Ascending aorta (tissue), 2 donors: ENCODE data around the gene OGFR. TPM values are rescaled to one million over a fixed set of nuclear protein-coding genes. Genes with fewer than 3 reads are reported as not detected.

ENCODE experiments used
- DNase-seq, 2 donors: peaks; one replicate each; pipeline ENCODE4 v3.0.0-alpha.2; 2019; ENCODE audit warnings: low spot score in 2 of 2
- H3K27ac ChIP-seq, 2 donors: fragments of 200-600 bp; sonication (generic); one replicate each; pipeline ENCODE4 v1.5.1; 2016 to 2017; ENCODE audit warnings: mild to moderate bottlenecking in 1 of 2
- H3K27me3 ChIP-seq: fragments of 200-600 bp; sonication (generic); one replicate; pipeline ENCODE4 v1.5.1; 2017
- H3K36me3 ChIP-seq, 2 donors: fragments of 200-600 bp; sonication (generic); one replicate each; pipeline ENCODE4 v1.5.1; 2016
- H3K4me1 ChIP-seq, 2 donors: fragments of 200-600 bp; sonication (generic); one replicate each; pipeline ENCODE4 v1.5.1; 2016 to 2017; ENCODE audit warnings: mild to moderate bottlenecking in 1 of 2
- H3K4me3 ChIP-seq, 2 donors: fragments of 200-600 bp; sonication (generic); one replicate each; pipeline ENCODE4 v1.5.1; 2016 to 2017; ENCODE audit warnings: mild to moderate bottlenecking in 1 of 2
- H3K9me3 ChIP-seq, 2 donors: fragments of 200-600 bp; sonication (generic); one replicate each; pipeline ENCODE4 v1.5.1; 2016
- CTCF ChIP-seq, 3 experiments: fragments of 200-600 bp in 2 of 3; fragments of 450-650 bp in 1 of 3; sonication (generic) in 2 of 3; IDR thresholded peaks; one replicate each; pipeline ENCODE4 v1.5.1; 2016 to 2019; ENCODE audit warnings: antibody characterized with exemption in 3 of 3, mild to moderate bottlenecking in 1 of 3, moderate library complexity in 1 of 3
- intact Hi-C: fragments of 100-400 bp; cut with DNase I; formaldehyde crosslinking; loops from one replicate; pipeline ENCODE4 v1.15.1; 2023
- total RNA-seq: library from RNA; depleted of rRNA; stranded (reverse); fragments of >200 nt; gene quantifications from one replicate; pipeline ENCODE4 v1.1.0, GENCODE V29; 2016

OGFR gene
- total RNA-seq, 1 donor from 2014 or later, result 77.4 TPM

- no peak for DNase-seq
- no peak for TF ChIP-seq CTCF (IDR thresholded peaks at IDR 0.05)
- Histone ChIP-seq H3K36me3 (no peaks in the 10 kb centered on the region), H3K27me3 (no peaks in the 10 kb centered on the region), H3K4me1 (peaks cover 7 to 11% of the 10 kb centered on the region in 2 donors), H3K27ac (no peak overlapping the region), H3K4me3 (no peak overlapping the region), H3K9me3 (no peaks in the 10 kb centered on the region)
- intact Hi-C loops, result no loop called here
These were observed 24.0 kb downstream of the OGFR start for GRCh38 chr20:62828511-62829230.

- intact Hi-C loops, result no loop called here
- no peaks in the 10 kb centered on the region for H3K36me3 ChIP-seq
- no peak overlapping the region for H3K4me3 ChIP-seq
- DNase-seq, result no peak
- TF ChIP-seq CTCF (IDR thresholded peaks at IDR 0.05), result no peak
- H3K9me3 ChIP-seq, result no peaks in the 10 kb centered on the region
- no peaks in the 10 kb centered on the region for H3K27me3 ChIP-seq
- H3K27ac ChIP-seq, result no peak overlapping the region
- peaks cover 2 to 3% of the 10 kb centered on the region in 2 donors for H3K4me1 ChIP-seq
These were observed 24.9 kb downstream of the OGFR start for GRCh38 chr20:62829231-62830230.

- TF ChIP-seq CTCF (IDR thresholded peaks at IDR 0.05), result no peak
- H3K36me3 ChIP-seq, result no peaks in the 10 kb centered on the region
- DNase-seq, result no peak
- H3K4me1 ChIP-seq, result no peaks in the 10 kb centered on the region
- no peaks in the 10 kb centered on the region for H3K27me3 ChIP-seq
- no peaks in the 10 kb centered on the region for H3K9me3 ChIP-seq
- no peak overlapping the region for H3K27ac ChIP-seq
- no peak overlapping the region for H3K4me3 ChIP-seq
- intact Hi-C loops, result no loop called here
These were observed 25.6 kb downstream of the OGFR start for GRCh38 chr20:62830251-62830650.

- intact Hi-C loops, result no loop called here
- TF ChIP-seq CTCF (IDR thresholded peaks at IDR 0.05), result no peak
- Histone ChIP-seq H3K9me3 (no peaks in the 10 kb centered on the region), H3K4me1 (no peaks in the 10 kb centered on the region), H3K36me3 (no peaks in the 10 kb centered on the region), H3K4me3 (no peak overlapping the region), H3K27me3 (no peaks in the 10 kb centered on the region), H3K27ac (no peak overlapping the region)
- DNase-seq, result no peak
These were observed 26.2 kb downstream of the OGFR start for GRCh38 chr20:62830821-62831220.

GRCh38 chr20:62831361-62831788, 26.7 kb downstream of the OGFR start:
- intact Hi-C loops, result no loop called here
- no peak overlapping the region for H3K27ac ChIP-seq
- H3K4me1 ChIP-seq, result no peaks in the 10 kb centered on the region
- H3K36me3 ChIP-seq, result no peaks in the 10 kb centered on the region
- no peaks in the 10 kb centered on the region for H3K27me3 ChIP-seq
- H3K4me3 ChIP-seq, result no peak overlapping the region
- no peaks in the 10 kb centered on the region for H3K9me3 ChIP-seq
- peak in 1 of 2 donors; percentile 57 for DNase-seq
- TF ChIP-seq CTCF (IDR thresholded peaks at IDR 0.05), result no peak
